Astrocyte of the cerebellum (primary cell): ENCODE data around the gene WNT3.
"Not testable (repeated sequence)": the region's sequence is repeated elsewhere in the genome, so short reads cannot be mapped to it uniquely, and the experiment has no call there.

Experiments used
- DNase-seq: peaks from one replicate; pipeline ENCODE4 v3.0.0-alpha.2; 2011; ENCODE audit warnings: low read depth
- H3K4me3 ChIP-seq: 2 replicates; pipeline ENCODE4 v1.5.1; 2011; ENCODE audit warnings: mild to moderate bottlenecking, low read depth, low read length, moderate library complexity
- CTCF ChIP-seq: IDR thresholded peaks from 2 replicates; pipeline ENCODE4 v1.5.1; 2012; ENCODE audit warnings: low read length, low read depth, moderate library complexity, mild to moderate bottlenecking; ENCODE audit errors: missing control alignments
- in situ Hi-C: cut with HindIII; loops from 2 replicates; pipeline ENCODE4 v1.10.0; 2017; ENCODE audit warnings: low sequenced_read_pairs

Gene WNT3

GRCh38 chr17:46796524-46796923 lies 22.0 kb downstream of the WNT3 start:
- TF ChIP-seq CTCF = no peak
- no peak overlapping the region for H3K4me3 ChIP-seq
- no peak for DNase-seq
- in situ Hi-C loops = no loop called here

GRCh38 chr17:46796084-46796483 lies 22.4 kb downstream of the WNT3 start:
- H3K4me3 ChIP-seq = no peak overlapping the region
- in situ Hi-C loops = no loop called here
- no peak for DNase-seq
- TF ChIP-seq CTCF = no peak

- in situ Hi-C loops = no loop called here
- DNase-seq = no peak
- no peak for TF ChIP-seq CTCF
- no peak overlapping the region for H3K4me3 ChIP-seq
Measured at GRCh38 chr17:46795379-46795952, 23.0 kb downstream of the WNT3 start.

GRCh38 chr17:46794318-46794717 lies 24.2 kb downstream of the WNT3 start:
- no peak overlapping the region for H3K4me3 ChIP-seq
- no peak for TF ChIP-seq CTCF
- in situ Hi-C loops = no loop called here

GRCh38 chr17:46793541-46793940 lies 25.0 kb downstream of the WNT3 start:
- no peak for DNase-seq
- in situ Hi-C loops = no loop called here
- no peak overlapping the region for H3K4me3 ChIP-seq
- no peak for TF ChIP-seq CTCF

More at GRCh38 chr17:46794318-46794717, 24.2 kb downstream of the WNT3 start:
- no peak for DNase-seq

GRCh38 chr17:46793023-46793422 lies 25.5 kb downstream of the WNT3 start:
- DNase-seq, in situ Hi-C loops, H3K4me3 ChIP-seq: not testable (repeated sequence)

- no peak for TF ChIP-seq CTCF
- no peak for DNase-seq
- in situ Hi-C loops = no loop called here
- H3K4me3 ChIP-seq = no peak overlapping the region
Measured at GRCh38 chr17:46792071-46792470, 26.4 kb downstream of the WNT3 start.
